GM11168 (cell line): ENCODE measurements around the gene RALBP1.

Experiments
- in situ Hi-C: fragments of 300-500 bp; cut with MboI; formaldehyde crosslinking; loops from one replicate; pipeline ENCODE4 v1.12.0; 2022; ENCODE audit warnings: low sequenced_read_pairs; ENCODE audit not compliant: unreplicated experiment

RALBP1 gene

DNA sequence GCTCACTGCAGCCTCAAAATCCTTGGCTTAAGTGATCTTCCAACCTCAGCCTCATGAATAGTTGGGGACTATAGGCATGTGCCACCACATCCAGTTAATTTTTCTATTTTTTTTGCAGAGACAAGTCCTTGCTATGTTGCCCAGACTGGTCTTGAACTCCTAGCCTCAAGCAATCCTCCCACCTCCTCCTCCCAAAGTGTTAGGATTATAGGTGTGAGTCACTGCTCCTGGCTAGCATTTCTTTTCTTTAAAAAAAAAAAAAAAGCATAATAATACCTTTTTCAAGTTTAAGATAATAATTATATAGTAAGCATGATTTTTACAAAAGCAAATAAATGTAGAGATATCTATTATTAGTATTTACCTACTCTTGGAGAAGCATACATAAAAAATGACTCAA lies 103.0 kb downstream of the RALBP1 start:
- in situ Hi-C loops = no loop called here

GRCh38 chr18:9581667-9582066 lies 106.4 kb downstream of the RALBP1 start:
- in situ Hi-C loops = no loop called here

- in situ Hi-C loops = no loop called here
Observed at GRCh38 chr18:9586814-9587213, 111.5 kb downstream of the RALBP1 start.
